K562 (cell line): Measurements from ENCODE around the gene TUBA4B. TPM values are rescaled to one million over a fixed set of nuclear protein-coding genes. Genes with fewer than 3 reads are reported as not detected.

Experiments used
- BMI1 ChIP-seq: fragments of 150-350 bp; IDR thresholded peaks from 2 replicates; pipeline ENCODE4 v1.6.1; 2014; ENCODE audit warnings: low read length
- KAT2B ChIP-seq: IDR thresholded peaks from one replicate; pipeline ENCODE4 v1.6.1; 2012; ENCODE audit warnings: low read depth, mild to moderate bottlenecking, control low read depth, inconsistent platforms, low read length, moderate library complexity
- NFIC ChIP-seq: fragments of 450-650 bp; IDR thresholded peaks from 2 replicates; pipeline ENCODE4 v1.6.1; 2017; ENCODE audit warnings: mild to moderate bottlenecking, inconsistent platforms
- SMAD4 ChIP-seq: fragments of 250-450 bp; sonication (Bioruptor Pico); conservative IDR thresholded peaks from 2 replicates; pipeline ENCODE4 v1.8.0; 2021; ENCODE audit warnings: inconsistent platforms, mild to moderate bottlenecking, moderate library complexity
- ZNF146 ChIP-seq: IDR thresholded peaks from one replicate; pipeline ENCODE4 v1.6.1; 2018; ENCODE audit warnings: missing compliant biosample characterization; ENCODE audit not compliant: unreplicated experiment
- polyA plus RNA-seq, 8 experiments: library from polyadenylated mRNA; depleted of rRNA in 4 of 8; stranded (reverse) in 5 of 8; unstranded in 3 of 8; fragments of >200 nt; fragmentation: Nextera tagmentation in 2 of 8; fragmentation: Illumina TruSeq in 1 of 8; extraction: Ambion mirVana in 2 of 8; extraction: Trizol in 1 of 8; gene quantifications; 2 replicates each; pipeline versions ENCODE4 v1.2.1 to v1.2.3, GENCODE V29; 2011 to 2014; ENCODE audit warnings: inconsistent platforms in 1 of 8, missing spikeins in 1 of 8
- total RNA-seq, 7 experiments: library from RNA; depleted of rRNA in 6 of 7; stranded (reverse); fragments of >200 nt in 6 of 7; fragmentation: Illumina TruSeq in 2 of 7; extraction: Trizol in 2 of 7; gene quantifications; 2 replicates each; pipeline versions ENCODE4 v1.2.1 to v1.2.3, GENCODE V29; 2011 to 2021; ENCODE audit warnings: low replicate concordance in 1 of 7
- TF ChIP-seq, protein P1 (sequence below): sonication (generic); formaldehyde crosslinking; IDR thresholded peaks from 2 replicates; pipeline ENCODE4 v1.8.0; 2023; ENCODE audit warnings: missing genetic modification reagents, mild to moderate bottlenecking, borderline replicate concordance
- TF ChIP-seq, protein P2 (sequence below): fragments of 450-650 bp; conservative IDR thresholded peaks from 2 replicates; pipeline ENCODE4 v1.6.1; 2016; ENCODE audit warnings: missing genetic modification characterization, low read depth, mild to moderate bottlenecking, missing compliant biosample characterization, moderate library complexity
- TF ChIP-seq, protein P3 (sequence below): sonication (generic); formaldehyde crosslinking; IDR thresholded peaks from 2 replicates; pipeline ENCODE4 v1.8.1; 2023; ENCODE audit warnings: mild to moderate bottlenecking, missing genetic modification reagents
- TF ChIP-seq, protein P4 (sequence below): sonication (generic); formaldehyde crosslinking; IDR thresholded peaks from 2 replicates; pipeline ENCODE4 v1.8.1; 2023; ENCODE audit warnings: mild to moderate bottlenecking, missing genetic modification reagents
- TF ChIP-seq, protein P5 (sequence below): fragments of 450-650 bp; IDR thresholded peaks from 2 replicates; pipeline ENCODE4 v1.6.1; 2017; ENCODE audit warnings: antibody characterized with exemption
- TF ChIP-seq, protein P6 (sequence below): fragments of 450-650 bp; formaldehyde crosslinking; IDR thresholded peaks from 2 replicates; pipeline ENCODE4 v1.4.0; 2020; ENCODE audit warnings: mild to moderate bottlenecking

TUBA4B gene
- total and polyA plus RNA-seq, 9 of the 15 experiments (the other 6 are each of a cell fraction or from before 2014, with no cell fraction given): 0.04 TPM; not detected in 8

DNA sequence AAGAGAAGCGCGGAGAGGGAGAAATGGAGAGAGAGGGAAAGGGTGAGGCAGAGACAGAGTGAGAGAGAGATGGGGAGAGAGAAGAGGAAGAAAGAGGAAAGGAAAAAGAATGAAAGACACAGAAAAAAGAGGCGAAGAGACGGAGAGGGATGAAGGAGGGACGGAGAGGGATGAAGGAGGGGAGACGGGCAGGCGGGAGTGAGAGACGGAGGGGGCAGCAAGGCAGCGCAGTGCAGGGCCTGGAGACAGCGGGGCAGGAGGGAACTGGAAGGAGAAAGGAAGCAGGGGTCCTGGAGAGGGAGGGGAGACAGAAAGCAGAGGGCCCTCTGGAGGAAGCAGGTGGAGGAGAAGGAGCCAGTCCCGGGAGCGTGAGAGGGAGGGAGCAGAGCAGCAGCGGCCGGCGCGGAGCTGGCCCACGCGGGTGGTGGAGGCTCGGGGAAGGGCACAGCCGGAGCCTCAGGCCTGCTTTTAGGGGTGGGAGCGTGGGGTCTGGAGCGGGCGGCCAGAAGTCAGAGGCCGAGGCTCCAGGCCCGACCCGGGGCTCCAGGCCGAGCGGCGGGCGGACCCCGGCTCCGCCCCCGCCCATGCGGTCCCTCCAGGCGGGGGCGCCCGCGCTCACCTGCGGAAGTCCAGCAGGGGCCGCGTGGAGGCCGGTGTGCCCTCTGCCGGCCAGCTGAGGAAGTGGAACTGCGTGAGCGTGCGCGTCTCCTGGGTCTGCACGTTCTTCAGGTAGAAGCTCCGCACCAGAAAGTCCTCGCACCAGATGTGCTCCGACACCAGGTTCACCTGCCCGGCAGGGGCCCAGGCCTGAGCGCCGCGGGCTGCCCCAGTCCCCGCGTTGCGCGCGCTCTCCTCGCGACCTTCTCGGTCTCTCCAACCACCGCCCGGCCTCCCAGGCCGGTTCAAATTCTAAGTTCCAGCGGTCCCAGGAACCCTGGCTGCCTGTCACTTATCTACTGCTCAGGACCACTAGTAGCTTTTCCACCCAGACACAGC, 41.6 kb downstream of the TUBA4B start (continued):
- TF ChIP-seq, protein P1, sequence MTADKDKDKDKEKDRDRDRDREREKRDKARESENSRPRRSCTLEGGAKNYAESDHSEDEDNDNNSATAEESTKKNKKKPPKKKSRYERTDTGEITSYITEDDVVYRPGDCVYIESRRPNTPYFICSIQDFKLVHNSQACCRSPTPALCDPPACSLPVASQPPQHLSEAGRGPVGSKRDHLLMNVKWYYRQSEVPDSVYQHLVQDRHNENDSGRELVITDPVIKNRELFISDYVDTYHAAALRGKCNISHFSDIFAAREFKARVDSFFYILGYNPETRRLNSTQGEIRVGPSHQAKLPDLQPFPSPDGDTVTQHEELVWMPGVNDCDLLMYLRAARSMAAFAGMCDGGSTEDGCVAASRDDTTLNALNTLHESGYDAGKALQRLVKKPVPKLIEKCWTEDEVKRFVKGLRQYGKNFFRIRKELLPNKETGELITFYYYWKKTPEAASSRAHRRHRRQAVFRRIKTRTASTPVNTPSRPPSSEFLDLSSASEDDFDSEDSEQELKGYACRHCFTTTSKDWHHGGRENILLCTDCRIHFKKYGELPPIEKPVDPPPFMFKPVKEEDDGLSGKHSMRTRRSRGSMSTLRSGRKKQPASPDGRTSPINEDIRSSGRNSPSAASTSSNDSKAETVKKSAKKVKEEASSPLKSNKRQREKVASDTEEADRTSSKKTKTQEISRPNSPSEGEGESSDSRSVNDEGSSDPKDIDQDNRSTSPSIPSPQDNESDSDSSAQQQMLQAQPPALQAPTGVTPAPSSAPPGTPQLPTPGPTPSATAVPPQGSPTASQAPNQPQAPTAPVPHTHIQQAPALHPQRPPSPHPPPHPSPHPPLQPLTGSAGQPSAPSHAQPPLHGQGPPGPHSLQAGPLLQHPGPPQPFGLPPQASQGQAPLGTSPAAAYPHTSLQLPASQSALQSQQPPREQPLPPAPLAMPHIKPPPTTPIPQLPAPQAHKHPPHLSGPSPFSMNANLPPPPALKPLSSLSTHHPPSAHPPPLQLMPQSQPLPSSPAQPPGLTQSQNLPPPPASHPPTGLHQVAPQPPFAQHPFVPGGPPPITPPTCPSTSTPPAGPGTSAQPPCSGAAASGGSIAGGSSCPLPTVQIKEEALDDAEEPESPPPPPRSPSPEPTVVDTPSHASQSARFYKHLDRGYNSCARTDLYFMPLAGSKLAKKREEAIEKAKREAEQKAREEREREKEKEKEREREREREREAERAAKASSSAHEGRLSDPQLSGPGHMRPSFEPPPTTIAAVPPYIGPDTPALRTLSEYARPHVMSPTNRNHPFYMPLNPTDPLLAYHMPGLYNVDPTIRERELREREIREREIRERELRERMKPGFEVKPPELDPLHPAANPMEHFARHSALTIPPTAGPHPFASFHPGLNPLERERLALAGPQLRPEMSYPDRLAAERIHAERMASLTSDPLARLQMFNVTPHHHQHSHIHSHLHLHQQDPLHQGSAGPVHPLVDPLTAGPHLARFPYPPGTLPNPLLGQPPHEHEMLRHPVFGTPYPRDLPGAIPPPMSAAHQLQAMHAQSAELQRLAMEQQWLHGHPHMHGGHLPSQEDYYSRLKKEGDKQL (CRISPR knock-in tag): no peak
- TF ChIP-seq, protein P2, sequence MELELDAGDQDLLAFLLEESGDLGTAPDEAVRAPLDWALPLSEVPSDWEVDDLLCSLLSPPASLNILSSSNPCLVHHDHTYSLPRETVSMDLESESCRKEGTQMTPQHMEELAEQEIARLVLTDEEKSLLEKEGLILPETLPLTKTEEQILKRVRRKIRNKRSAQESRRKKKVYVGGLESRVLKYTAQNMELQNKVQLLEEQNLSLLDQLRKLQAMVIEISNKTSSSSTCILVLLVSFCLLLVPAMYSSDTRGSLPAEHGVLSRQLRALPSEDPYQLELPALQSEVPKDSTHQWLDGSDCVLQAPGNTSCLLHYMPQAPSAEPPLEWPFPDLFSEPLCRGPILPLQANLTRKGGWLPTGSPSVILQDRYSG: no peak
- TF ChIP-seq SMAD4: no peak; the same call in 1 of the 2 replicates
- TF ChIP-seq BMI1: no peak
- TF ChIP-seq ZNF146 (CRISPR knock-in tag): no peak
- TF ChIP-seq, protein P3, sequence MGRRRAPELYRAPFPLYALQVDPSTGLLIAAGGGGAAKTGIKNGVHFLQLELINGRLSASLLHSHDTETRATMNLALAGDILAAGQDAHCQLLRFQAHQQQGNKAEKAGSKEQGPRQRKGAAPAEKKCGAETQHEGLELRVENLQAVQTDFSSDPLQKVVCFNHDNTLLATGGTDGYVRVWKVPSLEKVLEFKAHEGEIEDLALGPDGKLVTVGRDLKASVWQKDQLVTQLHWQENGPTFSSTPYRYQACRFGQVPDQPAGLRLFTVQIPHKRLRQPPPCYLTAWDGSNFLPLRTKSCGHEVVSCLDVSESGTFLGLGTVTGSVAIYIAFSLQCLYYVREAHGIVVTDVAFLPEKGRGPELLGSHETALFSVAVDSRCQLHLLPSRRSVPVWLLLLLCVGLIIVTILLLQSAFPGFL (CRISPR knock-in tag): no peak
- TF ChIP-seq, protein P4, sequence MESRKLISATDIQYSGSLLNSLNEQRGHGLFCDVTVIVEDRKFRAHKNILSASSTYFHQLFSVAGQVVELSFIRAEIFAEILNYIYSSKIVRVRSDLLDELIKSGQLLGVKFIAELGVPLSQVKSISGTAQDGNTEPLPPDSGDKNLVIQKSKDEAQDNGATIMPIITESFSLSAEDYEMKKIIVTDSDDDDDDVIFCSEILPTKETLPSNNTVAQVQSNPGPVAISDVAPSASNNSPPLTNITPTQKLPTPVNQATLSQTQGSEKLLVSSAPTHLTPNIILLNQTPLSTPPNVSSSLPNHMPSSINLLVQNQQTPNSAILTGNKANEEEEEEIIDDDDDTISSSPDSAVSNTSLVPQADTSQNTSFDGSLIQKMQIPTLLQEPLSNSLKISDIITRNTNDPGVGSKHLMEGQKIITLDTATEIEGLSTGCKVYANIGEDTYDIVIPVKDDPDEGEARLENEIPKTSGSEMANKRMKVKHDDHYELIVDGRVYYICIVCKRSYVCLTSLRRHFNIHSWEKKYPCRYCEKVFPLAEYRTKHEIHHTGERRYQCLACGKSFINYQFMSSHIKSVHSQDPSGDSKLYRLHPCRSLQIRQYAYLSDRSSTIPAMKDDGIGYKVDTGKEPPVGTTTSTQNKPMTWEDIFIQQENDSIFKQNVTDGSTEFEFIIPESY (CRISPR knock-in tag): peak; percentile 73
- peak; percentile 54 for TF ChIP-seq KAT2B
- TF ChIP-seq, protein P5, sequence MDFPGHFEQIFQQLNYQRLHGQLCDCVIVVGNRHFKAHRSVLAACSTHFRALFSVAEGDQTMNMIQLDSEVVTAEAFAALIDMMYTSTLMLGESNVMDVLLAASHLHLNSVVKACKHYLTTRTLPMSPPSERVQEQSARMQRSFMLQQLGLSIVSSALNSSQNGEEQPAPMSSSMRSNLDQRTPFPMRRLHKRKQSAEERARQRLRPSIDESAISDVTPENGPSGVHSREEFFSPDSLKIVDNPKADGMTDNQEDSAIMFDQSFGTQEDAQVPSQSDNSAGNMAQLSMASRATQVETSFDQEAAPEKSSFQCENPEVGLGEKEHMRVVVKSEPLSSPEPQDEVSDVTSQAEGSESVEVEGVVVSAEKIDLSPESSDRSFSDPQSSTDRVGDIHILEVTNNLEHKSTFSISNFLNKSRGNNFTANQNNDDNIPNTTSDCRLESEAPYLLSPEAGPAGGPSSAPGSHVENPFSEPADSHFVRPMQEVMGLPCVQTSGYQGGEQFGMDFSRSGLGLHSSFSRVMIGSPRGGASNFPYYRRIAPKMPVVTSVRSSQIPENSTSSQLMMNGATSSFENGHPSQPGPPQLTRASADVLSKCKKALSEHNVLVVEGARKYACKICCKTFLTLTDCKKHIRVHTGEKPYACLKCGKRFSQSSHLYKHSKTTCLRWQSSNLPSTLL: 0 out of 2 replicates have a peak, but pooled peaks have one; percentile 4
- no peak; the same call in 1 of the 2 replicates for TF ChIP-seq NFIC
- TF ChIP-seq, protein P6, sequence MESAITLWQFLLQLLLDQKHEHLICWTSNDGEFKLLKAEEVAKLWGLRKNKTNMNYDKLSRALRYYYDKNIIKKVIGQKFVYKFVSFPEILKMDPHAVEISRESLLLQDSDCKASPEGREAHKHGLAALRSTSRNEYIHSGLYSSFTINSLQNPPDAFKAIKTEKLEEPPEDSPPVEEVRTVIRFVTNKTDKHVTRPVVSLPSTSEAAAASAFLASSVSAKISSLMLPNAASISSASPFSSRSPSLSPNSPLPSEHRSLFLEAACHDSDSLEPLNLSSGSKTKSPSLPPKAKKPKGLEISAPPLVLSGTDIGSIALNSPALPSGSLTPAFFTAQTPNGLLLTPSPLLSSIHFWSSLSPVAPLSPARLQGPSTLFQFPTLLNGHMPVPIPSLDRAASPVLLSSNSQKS (CRISPR knock-in tag): no peak
